HG03045 (cell line): ENCODE measurements around the gene ANKRD65.
"Not testable (repeated sequence)": the region's sequence is repeated elsewhere in the genome, so short reads cannot be mapped to it uniquely, and the experiment has no call there.

ENCODE experiments used
- ATAC-seq: cut with Tn5 transposase; IDR thresholded peaks from one replicate; pipeline ENCODE4 v1.9.1; 2021; ENCODE audit warnings: mild to moderate bottlenecking, moderate library complexity; ENCODE audit not compliant: unreplicated experiment

ANKRD65 gene

DNA sequence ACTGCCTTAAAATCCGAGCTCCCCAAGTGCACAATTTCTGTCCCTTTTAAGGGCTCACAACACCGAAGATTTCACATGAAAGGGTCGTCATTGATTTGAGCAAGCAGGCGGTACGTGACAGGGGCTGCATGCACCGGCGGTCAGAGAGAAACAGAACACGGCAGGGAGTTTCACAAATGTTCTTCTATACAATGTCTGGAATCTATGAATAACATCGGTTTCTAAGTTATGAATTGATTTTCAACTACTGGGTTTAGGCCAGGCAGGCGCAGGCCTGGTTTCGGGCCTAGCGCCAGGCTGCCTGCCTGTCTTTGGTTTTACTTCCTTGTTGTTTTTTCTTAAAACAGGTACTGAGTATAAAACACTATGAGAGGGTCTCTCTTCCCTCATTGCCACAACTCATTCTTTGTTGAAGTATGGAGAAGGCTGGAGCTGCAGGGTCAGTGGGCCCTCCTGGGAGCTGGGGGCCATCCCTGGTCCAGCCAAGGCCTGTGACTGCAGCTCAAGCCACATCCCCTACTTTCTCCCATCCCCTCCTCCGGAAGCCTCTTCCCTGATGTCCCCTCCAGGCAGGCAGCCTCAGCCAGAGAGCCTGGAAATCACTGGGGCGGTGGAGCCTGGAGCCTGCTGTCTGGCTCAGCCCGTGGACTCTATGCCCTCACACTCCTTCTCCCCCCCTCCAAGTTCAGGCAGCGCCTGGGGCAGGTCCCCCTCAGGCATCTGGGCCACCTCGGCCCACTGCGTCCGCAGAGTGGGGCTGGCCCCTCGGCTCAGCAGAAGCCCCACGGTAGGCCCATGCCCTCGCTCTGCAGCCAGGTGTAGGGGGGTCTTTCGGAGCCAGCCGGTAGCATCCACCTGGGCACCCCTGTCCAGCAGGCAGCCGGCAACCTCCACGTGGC is 2.4 kb downstream of the ANKRD65 start:
- no peak for ATAC-seq

DNA sequence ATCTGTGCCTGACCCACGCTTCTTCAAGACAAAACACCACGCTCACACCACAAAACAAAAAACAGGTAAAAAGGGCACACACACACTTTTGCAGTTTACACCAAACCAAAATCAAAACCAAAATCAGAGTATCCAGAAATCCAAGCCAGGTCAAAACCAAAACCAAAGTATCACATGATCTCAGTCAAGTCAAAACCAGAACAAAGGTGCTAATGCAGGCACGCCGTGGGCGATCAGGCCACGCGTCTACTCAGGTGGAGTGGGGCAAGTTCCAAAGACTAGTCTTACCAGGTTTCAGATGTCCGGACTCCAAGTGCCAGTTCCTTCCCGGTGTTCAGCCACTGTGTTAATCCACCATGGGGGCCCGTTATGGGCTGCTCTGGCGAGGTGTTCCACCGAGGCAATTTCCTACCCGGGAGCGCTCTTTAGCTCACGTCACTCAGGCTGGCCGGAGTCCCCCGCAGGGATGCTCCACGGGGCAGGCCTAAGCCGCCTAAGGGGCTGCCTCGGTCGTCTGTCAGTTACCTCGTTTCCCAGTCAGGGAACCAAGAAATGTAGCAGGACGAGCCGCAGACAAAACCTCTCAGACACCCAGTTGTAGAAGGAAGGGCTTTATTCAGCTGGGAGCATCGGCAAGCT is 3.1 kb downstream of the ANKRD65 start:
- not testable (repeated sequence) for ATAC-seq

GRCh38 chr1:1417396-1417795 is 3.7 kb downstream of the ANKRD65 start:
- not testable (repeated sequence) for ATAC-seq

DNA sequence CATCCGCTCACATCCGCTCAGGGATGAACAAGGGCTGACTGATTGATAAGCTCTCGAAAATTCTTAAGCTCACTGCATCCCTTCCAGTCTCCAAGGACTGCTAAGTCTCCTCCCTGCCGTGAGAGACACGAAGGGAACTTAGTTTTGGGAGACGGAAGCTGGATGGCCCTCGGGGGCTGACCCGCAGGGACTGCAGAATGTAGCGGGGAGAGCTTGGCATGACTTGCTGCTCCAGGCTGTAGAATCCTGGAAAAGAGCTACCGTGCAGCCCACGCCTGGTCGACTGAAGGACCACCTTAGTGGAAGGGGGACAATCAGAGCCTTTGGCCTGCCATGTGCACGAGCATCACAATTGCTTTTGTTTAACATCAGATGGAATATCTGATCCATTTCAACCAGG is 5.3 kb downstream of the ANKRD65 start:
- no peak for ATAC-seq

GRCh38 chr1:1412311-1412902 is 8.7 kb downstream of the ANKRD65 start:
- not testable (repeated sequence) for ATAC-seq

GRCh38 chr1:1411626-1412025 is 9.4 kb downstream of the ANKRD65 start:
- no peak for ATAC-seq

GRCh38 chr1:1410238-1410637 is 10.8 kb downstream of the ANKRD65 start:
- not testable (repeated sequence) for ATAC-seq

GRCh38 chr1:1407636-1408318 is 13.3 kb downstream of the ANKRD65 start:
- peak; percentile 19 for ATAC-seq

DNA sequence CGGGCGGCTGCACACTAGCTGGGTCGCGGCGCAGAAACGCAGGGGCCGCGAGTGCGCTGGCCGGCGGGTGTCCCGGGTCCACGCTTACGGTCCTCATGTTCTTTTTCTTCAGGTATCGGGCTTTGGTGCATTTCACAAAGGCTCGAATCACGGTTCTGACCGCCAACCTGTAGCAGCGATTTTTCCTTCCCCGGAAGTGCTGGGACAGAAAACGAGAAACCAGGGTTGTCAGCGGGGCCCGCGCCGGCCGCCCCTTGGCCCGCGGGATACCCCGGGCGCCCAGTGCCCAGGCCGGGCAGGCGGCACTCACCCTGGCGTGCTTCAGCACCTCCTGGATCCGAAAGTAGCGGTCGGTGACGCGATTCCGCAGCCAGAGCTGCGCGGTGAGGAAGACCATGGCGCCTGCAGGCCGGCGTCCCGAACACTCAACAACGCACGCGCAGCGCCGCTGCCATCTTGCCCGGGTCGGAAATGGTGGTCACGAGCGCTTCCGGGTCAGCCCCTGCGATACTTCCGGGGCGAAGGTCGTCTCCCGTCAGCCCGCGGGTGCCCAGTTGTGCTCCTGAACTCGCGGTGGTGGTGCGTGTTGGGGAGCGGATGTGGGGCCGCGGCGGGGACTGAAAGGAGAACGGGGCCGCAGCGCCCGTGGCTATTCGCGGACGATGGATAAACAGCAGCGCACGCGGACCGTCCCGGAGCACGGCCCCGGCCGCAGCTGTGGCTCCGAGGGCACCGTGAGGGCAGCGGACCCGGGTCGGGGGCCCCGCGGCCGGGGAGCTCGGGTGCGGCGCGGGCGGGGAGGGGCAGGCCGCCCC is 14.0 kb downstream of the ANKRD65 start, which contains the start of gene MRPL20:
Gene MRPL20 (minus strand): TSS at position 473 of the 815 bp plus-strand sequence. CDS start 76 bp downstream, at position 397.
- ATAC-seq: peak; percentile 81

DNA sequence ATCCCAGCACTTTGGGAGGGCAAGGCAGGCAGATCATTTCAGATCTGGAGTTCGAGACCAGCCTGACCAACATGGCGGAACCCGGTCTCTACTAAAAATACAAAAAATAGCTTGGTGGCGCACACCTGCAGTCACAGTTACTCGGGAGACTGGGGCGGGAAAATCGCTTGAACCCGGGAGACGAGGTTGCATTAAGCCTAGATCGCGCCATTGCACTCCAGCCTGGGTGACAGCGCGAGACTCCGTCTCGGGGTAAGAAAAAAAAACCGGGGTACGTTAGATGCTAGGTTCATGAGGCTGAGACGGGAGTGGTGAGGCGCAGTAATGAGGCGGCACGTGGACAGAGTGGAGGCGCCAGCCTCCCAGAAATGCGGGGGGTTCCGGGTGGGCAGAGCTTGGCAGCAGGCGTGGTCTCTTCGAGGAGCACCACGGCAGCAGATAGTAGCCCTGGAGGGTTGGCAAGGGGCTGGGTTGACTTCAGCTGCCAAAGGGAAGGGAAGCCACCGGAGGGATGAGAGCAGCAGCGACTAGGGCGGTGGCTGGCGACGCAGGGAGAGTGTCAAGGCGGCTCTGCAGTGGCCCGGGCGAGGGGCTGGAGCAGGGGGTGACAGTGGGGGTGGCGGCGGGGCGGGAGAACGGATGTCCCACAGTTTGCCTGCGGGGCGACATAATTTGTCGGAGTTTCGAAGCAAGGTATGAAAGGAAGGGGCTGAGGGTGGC is 14.8 kb downstream of the ANKRD65 start:
- peak; percentile 6 for ATAC-seq

GRCh38 chr1:1403653-1404052 is 17.4 kb downstream of the ANKRD65 start:
- no peak for ATAC-seq

GRCh38 chr1:1402901-1403392 is 18.1 kb downstream of the ANKRD65 start:
- ATAC-seq: not testable (repeated sequence)

GRCh38 chr1:1402072-1402900 is 18.8 kb downstream of the ANKRD65 start:
- ATAC-seq: no peak

DNA sequence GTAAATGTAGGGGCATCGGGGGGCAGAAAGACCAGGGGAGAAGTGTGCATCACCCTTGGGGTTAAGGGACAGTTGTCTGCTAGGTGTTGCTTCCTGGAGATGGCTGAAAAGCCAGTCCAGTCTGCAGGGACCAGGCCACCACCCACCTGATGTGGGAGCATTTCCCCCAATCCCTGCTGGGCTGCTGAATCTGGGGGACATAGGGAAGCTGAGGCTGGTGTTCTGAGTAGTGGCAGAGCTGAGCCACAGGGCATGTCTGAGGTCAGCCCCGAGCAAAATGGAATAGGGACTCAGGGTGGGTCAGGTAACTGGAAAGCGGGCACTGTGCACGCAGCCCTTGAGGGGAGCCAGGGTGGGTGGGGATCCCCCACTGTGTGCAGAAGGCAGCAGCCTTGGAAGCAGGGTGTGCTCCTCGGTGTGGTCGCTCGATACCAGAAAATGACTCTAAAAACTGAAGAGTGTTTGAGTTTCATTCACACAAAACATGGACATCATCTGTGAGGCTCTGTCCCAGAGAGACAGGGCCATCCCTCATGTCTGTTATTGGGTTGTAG is 19.5 kb downstream of the ANKRD65 start:
- no peak for ATAC-seq

GRCh38 chr1:1400576-1401456 is 20.3 kb downstream of the ANKRD65 start:
- ATAC-seq: no peak

- ATAC-seq: no peak
Measured at GRCh38 chr1:1399872-1400575, 21.1 kb downstream of the ANKRD65 start.
